ENCODE results near the gene B3GAT1. TPM values are rescaled to one million over a fixed set of nuclear protein-coding genes. Genes with fewer than 3 reads are reported as not detected.

The B3GAT1 gene
- total RNA-seq, 1 experiment from 2014 or later: not detected

GRCh38 chr11:134341805-134342571, 70.1 kb downstream of the B3GAT1 start:
- no peaks in the 10 kb centered on the region for H3K9me3 ChIP-seq (ENCODE audit: control insufficient read depth in 1 of 2, insufficient read depth in 1 of 2, low read depth in 1 of 2, low read length in 2 of 2)
- no peak overlapping the region for H3K9ac ChIP-seq (ENCODE audit: low read length)
- no peak overlapping the region for H2AFZ ChIP-seq (ENCODE audit: low read depth, low read length, poor library complexity, severe bottlenecking)
- H3K4me1 ChIP-seq (ENCODE audit: control insufficient read depth in 1 of 2, insufficient read depth in 2 of 2, low read length in 2 of 2): peaks cover 4 to 21% of the 10 kb centered on the region in 2 experiments; a peak in 3 of 4 replicates
- ChIA-PET CTCF (no interaction called here), RAD21 (ENCODE audit: low non-redundant PET in 1 of 2, low total read pairs in 2 of 2, uncharacterized antibody in 2 of 2, unreplicated experiment in 2 of 2) (no interaction called here), POLR2A (no interaction called here)
- no peak for DNase-seq (ENCODE audit: low read depth, low spot score)
- no peaks in the 10 kb centered on the region for H4K20me1 ChIP-seq (ENCODE audit: insufficient read depth)
- no peak for TF ChIP-seq ATF3 (IDR thresholded peaks at IDR 0.05)
- no peak for TF ChIP-seq EGR1 (IDR thresholded peaks at IDR 0.05; ENCODE audit: low read depth)
- TF ChIP-seq POLR2A (IDR thresholded peaks at IDR 0.05; ENCODE audit: borderline replicate concordance, extremely low read depth, insufficient read depth, insufficient read length): no peak
- TF ChIP-seq SIN3A (IDR thresholded peaks at IDR 0.05; ENCODE audit: low read depth): no peak
- TF ChIP-seq SP1 (IDR thresholded peaks at IDR 0.05; ENCODE audit: low read depth): no peak
- TF ChIP-seq ZFX (IDR thresholded peaks at IDR 0.05): no peak
- TF ChIP-seq RAD21 (IDR thresholded peaks at IDR 0.05; ENCODE audit: low read depth): no peak
- TF ChIP-seq, protein P1, sequence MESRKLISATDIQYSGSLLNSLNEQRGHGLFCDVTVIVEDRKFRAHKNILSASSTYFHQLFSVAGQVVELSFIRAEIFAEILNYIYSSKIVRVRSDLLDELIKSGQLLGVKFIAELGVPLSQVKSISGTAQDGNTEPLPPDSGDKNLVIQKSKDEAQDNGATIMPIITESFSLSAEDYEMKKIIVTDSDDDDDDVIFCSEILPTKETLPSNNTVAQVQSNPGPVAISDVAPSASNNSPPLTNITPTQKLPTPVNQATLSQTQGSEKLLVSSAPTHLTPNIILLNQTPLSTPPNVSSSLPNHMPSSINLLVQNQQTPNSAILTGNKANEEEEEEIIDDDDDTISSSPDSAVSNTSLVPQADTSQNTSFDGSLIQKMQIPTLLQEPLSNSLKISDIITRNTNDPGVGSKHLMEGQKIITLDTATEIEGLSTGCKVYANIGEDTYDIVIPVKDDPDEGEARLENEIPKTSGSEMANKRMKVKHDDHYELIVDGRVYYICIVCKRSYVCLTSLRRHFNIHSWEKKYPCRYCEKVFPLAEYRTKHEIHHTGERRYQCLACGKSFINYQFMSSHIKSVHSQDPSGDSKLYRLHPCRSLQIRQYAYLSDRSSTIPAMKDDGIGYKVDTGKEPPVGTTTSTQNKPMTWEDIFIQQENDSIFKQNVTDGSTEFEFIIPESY (IDR thresholded peaks at IDR 0.05; ENCODE audit: extremely low read depth, insufficient replicate concordance, low read length): no peak
- no peak for TF ChIP-seq YY1 (IDR thresholded peaks at IDR 0.05; ENCODE audit: extremely low read depth, insufficient replicate concordance, low read depth, low read length)
- no peak for TF ChIP-seq CBX3 (IDR thresholded peaks at IDR 0.05; ENCODE audit: low read depth)
- TF ChIP-seq, protein P2, sequence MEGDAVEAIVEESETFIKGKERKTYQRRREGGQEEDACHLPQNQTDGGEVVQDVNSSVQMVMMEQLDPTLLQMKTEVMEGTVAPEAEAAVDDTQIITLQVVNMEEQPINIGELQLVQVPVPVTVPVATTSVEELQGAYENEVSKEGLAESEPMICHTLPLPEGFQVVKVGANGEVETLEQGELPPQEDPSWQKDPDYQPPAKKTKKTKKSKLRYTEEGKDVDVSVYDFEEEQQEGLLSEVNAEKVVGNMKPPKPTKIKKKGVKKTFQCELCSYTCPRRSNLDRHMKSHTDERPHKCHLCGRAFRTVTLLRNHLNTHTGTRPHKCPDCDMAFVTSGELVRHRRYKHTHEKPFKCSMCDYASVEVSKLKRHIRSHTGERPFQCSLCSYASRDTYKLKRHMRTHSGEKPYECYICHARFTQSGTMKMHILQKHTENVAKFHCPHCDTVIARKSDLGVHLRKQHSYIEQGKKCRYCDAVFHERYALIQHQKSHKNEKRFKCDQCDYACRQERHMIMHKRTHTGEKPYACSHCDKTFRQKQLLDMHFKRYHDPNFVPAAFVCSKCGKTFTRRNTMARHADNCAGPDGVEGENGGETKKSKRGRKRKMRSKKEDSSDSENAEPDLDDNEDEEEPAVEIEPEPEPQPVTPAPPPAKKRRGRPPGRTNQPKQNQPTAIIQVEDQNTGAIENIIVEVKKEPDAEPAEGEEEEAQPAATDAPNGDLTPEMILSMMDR (IDR thresholded peaks at IDR 0.05 in 2 of 3, conservative IDR thresholded peaks at IDR 0.05 in 1 of 3; ENCODE audit: borderline replicate concordance in 1 of 3, insufficient read depth in 1 of 3, low read depth in 2 of 3, low read length in 2 of 3): no peak
- no peak for TF ChIP-seq ZNF274 (IDR thresholded peaks at IDR 0.05; ENCODE audit: low read depth, low read length)
- H3K4me2 ChIP-seq (ENCODE audit: low read length): no peak overlapping the region
- H3K27ac ChIP-seq (ENCODE audit: low read depth, low read length): no peak overlapping the region
- no peaks in the 10 kb centered on the region for H3K9me2 ChIP-seq (ENCODE audit: insufficient read depth)
- no peaks in the 10 kb centered on the region for H3K36me3 ChIP-seq (ENCODE audit: control insufficient read depth in 1 of 2, insufficient read depth in 2 of 2, low read length in 2 of 2)
- intact Hi-C loops (cut with micrococcal nuclease): no loop called here
- H3K4me3 ChIP-seq (replicated peaks in 1 of 2; ENCODE audit: low read depth in 1 of 2, low read length in 2 of 2): no peak overlapping the region
- no peak for ATAC-seq
- no TSS peak for BruUV-seq (replicated peaks)
- no peaks in the 10 kb centered on the region for H3K27me3 ChIP-seq (ENCODE audit: insufficient read depth, low read length)
- H3K79me2 ChIP-seq (ENCODE audit: insufficient read depth, low read length): no peaks in the 10 kb centered on the region

Measured in HCT116 (cell line).